HepG2 (cell line): ENCODE measurements around the gene HERC4. TPM values are rescaled to one million over a fixed set of nuclear protein-coding genes. Genes with fewer than 3 reads are reported as not detected.

Source experiments
- ATAC-seq: fragments of 200-7000 bp; cut with Tn5 transposase; 3 replicates; pipeline ENCODE4 v1.9.1; 2020; ENCODE audit warnings: mild to moderate bottlenecking, moderate library complexity
- BruUV-seq: library from RNA; stranded (reverse); fragments of 400-500 nt; replicated peaks from 2 replicates; lab custom pipeline; 2021; lab: Mats Ljungman, UMichigan
- CTCF ChIA-PET: fragments of 300-600 bp; formaldehyde crosslinking; extraction: SDS; loops from one replicate; lab custom pipeline; 2021; ENCODE audit warnings: low total read pairs, inconsistent platforms, low intra/inter-chr PET ratio; lab: Yijun Ruan, JAX
- POLR2A ChIA-PET: fragments of 350-600 bp; sonication (Branson Sonifier 250); formaldehyde crosslinking; loops from one replicate; lab custom pipeline; 2020; ENCODE audit warnings: antibody characterized with exemption, inconsistent platforms; lab: Yijun Ruan, JAX
- DNase-seq: peaks from one replicate; pipeline ENCODE4 v3.0.0-alpha.2; 2015; ENCODE audit warnings: low spot score
- FAIRE-seq: peaks from 3 replicates; lab custom pipeline; 2011; peaks lifted over from hg19 to GRCh38; lab: Jason Lieb, UNC
- H2AFZ ChIP-seq: one replicate; pipeline ENCODE4 v1.6.1; 2011; ENCODE audit warnings: low read length, inconsistent platforms
- H3K27ac ChIP-seq: fragments of 300-600 bp; 3 replicates; pipeline ENCODE4 v1.8.0; 2011; ENCODE audit warnings: mixed run types, mild to moderate bottlenecking, mixed read lengths, low read length, inconsistent platforms; ENCODE audit not compliant: insufficient read depth; ENCODE audit errors: extremely low read length
- H3K27me3 ChIP-seq, 2 experiments: fragments of 200-600 bp in 1 of 2; 2 replicates in 1 of 2; 3 replicates in 1 of 2; pipeline versions ENCODE4 v1.6.0 to v1.8.0; 2011; ENCODE audit warnings: low read length in 2 of 2, mild to moderate bottlenecking in 2 of 2, moderate library complexity in 2 of 2, inconsistent platforms in 1 of 2; ENCODE audit not compliant: insufficient read depth in 2 of 2, control insufficient read depth in 1 of 2
- H3K36me3 ChIP-seq, 2 experiments: fragments of 200-600 bp in 1 of 2; replicated peaks in 1 of 2; 2 replicates in 1 of 2; 3 replicates in 1 of 2; pipeline versions ENCODE4 v1.5.1 to v1.8.0; 2011; ENCODE audit warnings: low read length in 2 of 2, inconsistent platforms in 1 of 2; ENCODE audit not compliant: insufficient read depth in 2 of 2, control insufficient read depth in 1 of 2
- H3K4me1 ChIP-seq: 2 replicates; pipeline ENCODE4 v1.5.1; 2012; ENCODE audit warnings: low read length, inconsistent platforms; ENCODE audit not compliant: insufficient read depth
- H3K4me2 ChIP-seq: 2 replicates; pipeline ENCODE4 v1.6.0; 2011; ENCODE audit warnings: low read depth, low read length, inconsistent platforms
- H3K4me3 ChIP-seq, 3 experiments: fragments of 200-600 bp in 1 of 3; sonication (generic), shearing (Covaris generic) in 1 of 3; replicated peaks in 1 of 3; 2 replicates each; pipeline ENCODE4 v1.5.1; 2011 to 2016; ENCODE audit warnings: low read length in 3 of 3, inconsistent platforms in 2 of 3, low read depth in 2 of 3, mild to moderate bottlenecking in 2 of 3, control low read depth in 1 of 3, mixed read lengths in 1 of 3; ENCODE audit not compliant: insufficient read depth in 1 of 3
- H3K79me2 ChIP-seq: one replicate; pipeline ENCODE4 v1.6.1; 2011; ENCODE audit warnings: low read length, inconsistent platforms; ENCODE audit not compliant: insufficient read depth
- H3K9ac ChIP-seq: 2 replicates; pipeline ENCODE4 v1.6.0; 2011; ENCODE audit warnings: mild to moderate bottlenecking, low read depth, low read length, inconsistent platforms; ENCODE audit not compliant: insufficient read depth
- H3K9me3 ChIP-seq: 2 replicates; pipeline ENCODE4 v1.5.1; 2012; ENCODE audit warnings: mild to moderate bottlenecking, low read length
- H4K20me1 ChIP-seq: 2 replicates; pipeline ENCODE4 v1.6.0; 2011; ENCODE audit warnings: inconsistent platforms, mild to moderate bottlenecking, low read length, moderate library complexity; ENCODE audit not compliant: insufficient read depth
- ATF2 ChIP-seq: sonication (generic); formaldehyde crosslinking; IDR thresholded peaks from 2 replicates; pipeline ENCODE4 v1.4.0; 2020; ENCODE audit warnings: missing genetic modification reagents
- PAX8 ChIP-seq: sonication (generic); formaldehyde crosslinking; IDR thresholded peaks from 2 replicates; pipeline ENCODE4 v1.8.0; 2022; ENCODE audit warnings: mild to moderate bottlenecking, missing genetic modification reagents, borderline replicate concordance
- RFX5 ChIP-seq: IDR thresholded peaks from 2 replicates; pipeline ENCODE4 v1.6.1; 2011; ENCODE audit warnings: low read depth, low read length, improper control_type of control experiment
- SOX13 ChIP-seq, 3 experiments: fragments of 450-650 bp in 1 of 3; sonication (generic) in 1 of 3; formaldehyde crosslinking in 1 of 3; IDR thresholded peaks in 2 of 3; conservative IDR thresholded peaks in 1 of 3; 2 replicates each; pipeline versions ENCODE4 v1.5.0 to v1.6.1; 2016 to 2020; ENCODE audit warnings: antibody characterized with exemption in 1 of 3, mild to moderate bottlenecking in 1 of 3, missing compliant biosample characterization in 1 of 3, missing genetic modification reagents in 1 of 3, moderate library complexity in 1 of 3
- ZFP82 ChIP-seq: sonication (generic); formaldehyde crosslinking; IDR thresholded peaks from 2 replicates; pipeline ENCODE4 v1.5.1; 2020; ENCODE audit warnings: mild to moderate bottlenecking, missing genetic modification reagents, borderline replicate concordance
- ZNF142 ChIP-seq: sonication (generic); formaldehyde crosslinking; IDR thresholded peaks from 2 replicates; pipeline ENCODE4 v1.4.0; 2020; ENCODE audit warnings: missing genetic modification reagents
- ZNF564 ChIP-seq: sonication (generic); formaldehyde crosslinking; IDR thresholded peaks from 2 replicates; pipeline ENCODE4 v1.8.1; 2023; ENCODE audit warnings: mild to moderate bottlenecking, missing genetic modification reagents
- ZNF781 ChIP-seq: sonication (generic); formaldehyde crosslinking; IDR thresholded peaks from 2 replicates; pipeline ENCODE4 v1.5.1; 2020; ENCODE audit warnings: borderline replicate concordance, mild to moderate bottlenecking, missing genetic modification reagents; ENCODE audit errors: not compliant biosample characterization
- ZNF784 ChIP-seq: sonication (generic); formaldehyde crosslinking; IDR thresholded peaks from 2 replicates; pipeline ENCODE4 v1.5.1; 2020; ENCODE audit warnings: missing genetic modification reagents, mild to moderate bottlenecking, borderline replicate concordance
- in situ Hi-C: cut with HindIII; loops from 2 replicates; pipeline ENCODE4 v1.10.0; 2017; ENCODE audit warnings: low pct_unique_long_range_greater_than_20kb; ENCODE audit not compliant: extremely low pct_ligation_motif_present
- intact Hi-C: fragments of 100-400 bp; cut with micrococcal nuclease; formaldehyde crosslinking; loops from one replicate; pipeline ENCODE4 v1.10.0; 2022; ENCODE audit not compliant: unreplicated experiment
- polyA plus RNA-seq, 8 experiments: library from polyadenylated mRNA; depleted of rRNA in 3 of 8; stranded (reverse) in 7 of 8; unstranded in 1 of 8; fragments of >200 nt; fragmentation: Illumina TruSeq in 4 of 8; extraction: Trizol in 4 of 8; gene quantifications; 2 replicates each; pipeline versions ENCODE4 v1.2.1 to v1.2.3, GENCODE V29; 2011 to 2016; ENCODE audit warnings: low read depth in 4 of 8, missing spikeins in 1 of 8, mixed read lengths in 1 of 8; ENCODE audit not compliant: insufficient read depth in 1 of 8
- total RNA-seq, 5 experiments: library from RNA; depleted of rRNA; stranded (reverse); fragments of >200 nt; fragmentation: Illumina TruSeq; extraction: Trizol; gene quantifications; 2 replicates each; pipeline ENCODE4 v1.2.3, GENCODE V29; 2016; ENCODE audit warnings: low read depth in 1 of 5

HERC4 gene
- total and polyA plus RNA-seq, 2 of the 13 experiments (the other 11 are each of a cell fraction or from before 2014, with no cell fraction given) = 9.8 to 20.2 TPM

- H3K36me3 ChIP-seq = no peaks in the 10 kb centered on the region; a peak in 1 of 5 replicates
- in situ Hi-C loops = no loop called here
- no TSS peak for BruUV-seq
- no peak overlapping the region for H3K4me2 ChIP-seq
- CTCF ChIA-PET = no interaction called here
- H3K27ac ChIP-seq = no peak overlapping the region
- no peak overlapping the region for H3K9ac ChIP-seq
- H3K79me2 ChIP-seq = no peaks in the 10 kb centered on the region
- H3K9me3 ChIP-seq = no peaks in the 10 kb centered on the region
- ATAC-seq (no peak), FAIRE-seq (no peak), DNase-seq (no peak)
- no peak overlapping the region for H2AFZ ChIP-seq
- POLR2A ChIA-PET = no interaction called here
- H3K4me1 ChIP-seq = peaks cover 6% of the 10 kb centered on the region; the same call in 1 of the 2 replicates
- H3K4me3 ChIP-seq = no peak overlapping the region
- no peak for TF ChIP-seq ZNF142 (CRISPR knock-in tag)
- TF ChIP-seq ZFP82 = no peak
- TF ChIP-seq RFX5 = no peak
- no peak for TF ChIP-seq SOX13 (IDR thresholded peaks at IDR 0.05)
- TF ChIP-seq SOX13 (CRISPR knock-in tag; conservative IDR thresholded peaks at IDR 0.05 in 1 of 2, IDR thresholded peaks at IDR 0.05 in 1 of 2) = no peak
- TF ChIP-seq ZNF564 (CRISPR knock-in tag) = no peak
- no peak for TF ChIP-seq PAX8 (CRISPR knock-in tag)
- TF ChIP-seq ATF2 (CRISPR knock-in tag) = no peak
- TF ChIP-seq ZNF781 (CRISPR knock-in tag) = no peak
- no peak for TF ChIP-seq ZNF784
- TF ChIP-seq, all 625 proteins: peak for 0
- no peaks in the 10 kb centered on the region for H3K27me3 ChIP-seq
- intact Hi-C loops = no loop called here
- H4K20me1 ChIP-seq = no peaks in the 10 kb centered on the region
Measured at GRCh38 chr10:68043030-68043429, 32.1 kb downstream of the HERC4 start.
